SK-N-SH (cell line): ENCODE measurements around the gene BRAF. TPM values are rescaled to one million over a fixed set of nuclear protein-coding genes. Genes with fewer than 3 reads are reported as not detected.
"Not testable (repeated sequence)": the region's sequence is repeated elsewhere in the genome, so short reads cannot be mapped to it uniquely, and the experiment has no call there.

Experiments
- CTCF ChIA-PET: fragments of 300-600, 350-600 bp; formaldehyde crosslinking; extraction: SDS; loops from one replicate; lab custom pipeline; 2021; lab: Yijun Ruan, JAX
- POLR2A ChIA-PET: fragments of 350-600 bp; sonication (Branson Sonifier 250); formaldehyde crosslinking; extraction: SDS; loops from one replicate; lab custom pipeline; 2020; ENCODE audit warnings: antibody characterized with exemption, inconsistent platforms; lab: Yijun Ruan, JAX
- DNase-seq: peaks from one replicate; pipeline ENCODE4 v3.0.0; 2012
- H2AFZ ChIP-seq: fragments of 200-600 bp; sonication (generic); 2 replicates; pipeline ENCODE4 v1.8.1; 2016; ENCODE audit warnings: antibody characterized with exemption, mild to moderate bottlenecking, low read depth
- H3F3A ChIP-seq: fragments of 200-600 bp; sonication (generic); replicated peaks from 2 replicates; pipeline ENCODE3; 2016; ENCODE audit warnings: antibody characterized with exemption, mild to moderate bottlenecking; ENCODE audit not compliant: insufficient read depth
- H3K27ac ChIP-seq, 2 experiments: fragments of 200-500 bp in 1 of 2; fragments of 200-600 bp in 1 of 2; sonication (Bioruptor generic) in 1 of 2; sonication (generic), shearing (Covaris generic) in 1 of 2; 2 replicates each; pipeline versions ENCODE4 v1.5.1 to v1.6.1; 2014 to 2016; ENCODE audit warnings: low read depth in 2 of 2, inconsistent platforms in 1 of 2, low read length in 1 of 2, mild to moderate bottlenecking in 1 of 2, mixed read lengths in 1 of 2
- H3K27me3 ChIP-seq: fragments of 200-600 bp; sonication (generic), shearing (Covaris generic); 2 replicates; pipeline ENCODE4 v1.6.1; 2016; ENCODE audit warnings: mixed run types; ENCODE audit not compliant: insufficient read depth
- H3K36me3 ChIP-seq, 2 experiments: fragments of 200-500 bp in 1 of 2; fragments of 200-600 bp in 1 of 2; sonication (Bioruptor generic) in 1 of 2; sonication (generic) in 1 of 2; replicated peaks in 1 of 2; 2 replicates each; pipeline versions ENCODE3 to v1.5.1; 2014 to 2016; ENCODE audit warnings: low read length in 1 of 2, mild to moderate bottlenecking in 1 of 2; ENCODE audit not compliant: insufficient read depth in 2 of 2, control insufficient read depth in 1 of 2
- H3K4me1 ChIP-seq, 2 experiments: fragments of 200-500 bp in 1 of 2; fragments of 200-600 bp in 1 of 2; sonication (Bioruptor generic) in 1 of 2; sonication (generic), shearing (Covaris generic) in 1 of 2; 2 replicates each; pipeline versions ENCODE4 v1.5.1 to v1.6.1; 2014 to 2016; ENCODE audit warnings: low read depth in 1 of 2, low read length in 1 of 2, mixed run types in 1 of 2; ENCODE audit not compliant: insufficient read depth in 2 of 2, control insufficient read depth in 1 of 2
- H3K4me2 ChIP-seq: fragments of 200-600 bp; sonication (generic), shearing (Covaris generic); 2 replicates; pipeline ENCODE4 v1.6.1; 2017; ENCODE audit warnings: mixed run types
- H3K4me3 ChIP-seq, 2 experiments: fragments of 200-500 bp in 1 of 2; fragments of 200-600 bp in 1 of 2; sonication (Bioruptor generic) in 1 of 2; sonication (generic), shearing (Covaris generic) in 1 of 2; 2 replicates each; pipeline versions ENCODE4 v1.5.1 to v1.8.1; 2014 to 2016; ENCODE audit warnings: low read depth in 2 of 2, inconsistent platforms in 1 of 2, low read length in 1 of 2, mild to moderate bottlenecking in 1 of 2, mixed read lengths in 1 of 2, moderate library complexity in 1 of 2
- H3K79me2 ChIP-seq: fragments of 200-600 bp; sonication (generic); 2 replicates; pipeline ENCODE4 v1.8.1; 2017; ENCODE audit warnings: mild to moderate bottlenecking; ENCODE audit not compliant: insufficient read depth
- H3K9ac ChIP-seq: fragments of 200-600 bp; sonication (generic); 2 replicates; pipeline ENCODE4 v1.6.1; 2017; ENCODE audit warnings: mixed run types
- H3K9me2 ChIP-seq: fragments of 200-600 bp; sonication (generic); 2 replicates; pipeline ENCODE4 v1.6.1; 2017; ENCODE audit warnings: mixed run types
- H3K9me3 ChIP-seq: fragments of 200-600 bp; sonication (generic); 2 replicates; pipeline ENCODE4 v1.6.1; 2017; ENCODE audit warnings: mixed run types, mild to moderate bottlenecking, moderate library complexity
- H4K20me1 ChIP-seq: fragments of 200-600 bp; sonication (generic); 2 replicates; pipeline ENCODE4 v1.6.1; 2017; ENCODE audit warnings: mild to moderate bottlenecking, mixed run types; ENCODE audit not compliant: insufficient read depth
- CHD2 ChIP-seq: fragments of 150-350 bp; IDR thresholded peaks from 2 replicates; pipeline ENCODE4 v1.6.1; 2018; ENCODE audit warnings: low read length; ENCODE audit not compliant: partially characterized antibody
- CTCF ChIP-seq: fragments of 200-600 bp; sonication (generic); IDR thresholded peaks from 2 replicates; pipeline ENCODE4 v1.6.1; 2017; ENCODE audit warnings: antibody characterized with exemption, mild to moderate bottlenecking, moderate library complexity
- FOXJ3 ChIP-seq: sonication (generic); formaldehyde crosslinking; IDR thresholded peaks from 2 replicates; pipeline ENCODE4 v1.5.1; 2020; ENCODE audit warnings: mild to moderate bottlenecking, missing genetic modification reagents
- IRF3 ChIP-seq: fragments of 150-350 bp; IDR thresholded peaks from 2 replicates; pipeline ENCODE4 v1.6.1; 2016; ENCODE audit warnings: mild to moderate bottlenecking, low read depth, low read length
- NFIC ChIP-seq: IDR thresholded peaks from 2 replicates; pipeline ENCODE4 v1.4.0; 2012; ENCODE audit warnings: borderline replicate concordance
- POLR2AphosphoS5 ChIP-seq: IDR thresholded peaks from 2 replicates; pipeline ENCODE4 v1.6.1; 2012; ENCODE audit warnings: low read depth, low read length
- RAD21 ChIP-seq: IDR thresholded peaks from 2 replicates; pipeline ENCODE4 v1.6.1; 2012; ENCODE audit warnings: mild to moderate bottlenecking, low read length
- REST ChIP-seq: IDR thresholded peaks from 2 replicates; pipeline ENCODE4 v1.6.1; 2012; ENCODE audit warnings: mild to moderate bottlenecking, low read depth, low read length, moderate library complexity
- RXRA ChIP-seq: IDR thresholded peaks from 2 replicates; pipeline ENCODE4 v1.4.0; 2012; ENCODE audit warnings: low read depth, mild to moderate bottlenecking, borderline replicate concordance
- USF2 ChIP-seq: fragments of 150-350 bp; IDR thresholded peaks from 2 replicates; pipeline ENCODE4 v1.6.1; 2017; ENCODE audit warnings: antibody characterized with exemption, low read length, low read depth, borderline replicate concordance
- WGBS: methylation state at CpG from one replicate; pipeline ENCODE4 v1.1.6; 2017; ENCODE audit warnings: low lambda C conversion rate; 5-methylcytosine and 5-hydroxymethylcytosine counted together
- polyA plus RNA-seq, 3 experiments: library from polyadenylated mRNA; depleted of rRNA; stranded (reverse); fragments of >200 nt; gene quantifications; 2 replicates each; pipeline ENCODE4 v1.2.3, GENCODE V29; 2012

Gene BRAF
- polyA plus RNA-seq, 1 of the 3 experiments (the other 2 are of a cell fraction): 5.2 TPM

GRCh38 chr7:140828741-140829140, 96.0 kb downstream of the BRAF start:
- no peaks in the 10 kb centered on the region for H3K9me2 ChIP-seq
- H3K9ac ChIP-seq: no peak overlapping the region
- no peaks in the 10 kb centered on the region for H4K20me1 ChIP-seq
- ChIA-PET POLR2A (no interaction called here), CTCF (interaction anchor here (0.7 to 5.2 kb wide), 2 partner anchors 17 to 497 kb away, joined by 3 to 47 read pairs; no protein-coding TSS in a partner anchor)
- no peaks in the 10 kb centered on the region for H3K9me3 ChIP-seq
- no peak for DNase-seq
- WGBS: 98% methylated on average over 1 of the region's 1 CpG
- H3F3A ChIP-seq: no peaks in the 10 kb centered on the region
- H3K27ac ChIP-seq: no peak overlapping the region
- no peaks in the 10 kb centered on the region for H3K79me2 ChIP-seq
- peaks cover 22 to 29% of the 10 kb centered on the region in 2 experiments for H3K36me3 ChIP-seq
- no peak overlapping the region for H2AFZ ChIP-seq
- no peaks in the 10 kb centered on the region; a peak in 1 of 4 replicates for H3K4me1 ChIP-seq
- H3K27me3 ChIP-seq: no peaks in the 10 kb centered on the region
- no peak overlapping the region for H3K4me3 ChIP-seq
- TF ChIP-seq NFIC (no peak), USF2 (no peak), RXRA (no peak), REST (no peak), RAD21 (no peak), CHD2 (no peak), FOXJ3 (CRISPR knock-in tag) (no peak), CTCF (no peak), IRF3 (no peak), POLR2AphosphoS5 (no peak)
- no peak overlapping the region for H3K4me2 ChIP-seq

- H3K36me3 ChIP-seq, H4K20me1 ChIP-seq, H3K9me3 ChIP-seq, H3K9ac ChIP-seq, H3K27me3 ChIP-seq, H3K4me3 ChIP-seq, H3K4me2 ChIP-seq, H3K9me2 ChIP-seq, H3K27ac ChIP-seq, H2AFZ ChIP-seq, H3K4me1 ChIP-seq, POLR2A ChIA-PET, DNase-seq, H3F3A ChIP-seq: not testable (repeated sequence)
- CTCF ChIA-PET: interaction anchor here (1.3 kb wide), 1 partner anchor 197 kb away, joined by 3 read pairs; the partner anchor contains the start of gene MRPS33
- H3K79me2 ChIP-seq: peaks cover 12% of the 10 kb centered on the region; the same call in 1 of the 2 replicates
Measured at GRCh38 chr7:140817383-140817782, 107.3 kb downstream of the BRAF start.
